T47D (cell line): ENCODE data around the gene CYB561.

Experiments used
- DNase-seq, 2 experiments: peaks; one replicate each; pipeline versions ENCODE4 v3.0.0 to v3.0.0-alpha.2; 2011 to 2012; ENCODE audit warnings: low read depth in 1 of 2, low spot score in 1 of 2
- JUND ChIP-seq: IDR thresholded peaks from 2 replicates; pipeline ENCODE4 v1.6.1; 2012; ENCODE audit warnings: low read depth
- in situ Hi-C: cut with HindIII; loops from 2 replicates; pipeline ENCODE4 v1.10.0; 2016; ENCODE audit warnings: low sequenced_read_pairs, low pct_unique_long_range_greater_than_20kb

The CYB561 gene

GRCh38 chr17:63486317-63487013 lies 40.4 kb upstream of the CYB561 start:
- no peak for TF ChIP-seq JUND
- in situ Hi-C loops, result no loop called here
- no peak for DNase-seq

GRCh38 chr17:63483655-63484575 lies 37.8 kb upstream of the CYB561 start:
- in situ Hi-C loops, result no loop called here
- TF ChIP-seq JUND, result no peak
- DNase-seq, result no peak

DNA sequence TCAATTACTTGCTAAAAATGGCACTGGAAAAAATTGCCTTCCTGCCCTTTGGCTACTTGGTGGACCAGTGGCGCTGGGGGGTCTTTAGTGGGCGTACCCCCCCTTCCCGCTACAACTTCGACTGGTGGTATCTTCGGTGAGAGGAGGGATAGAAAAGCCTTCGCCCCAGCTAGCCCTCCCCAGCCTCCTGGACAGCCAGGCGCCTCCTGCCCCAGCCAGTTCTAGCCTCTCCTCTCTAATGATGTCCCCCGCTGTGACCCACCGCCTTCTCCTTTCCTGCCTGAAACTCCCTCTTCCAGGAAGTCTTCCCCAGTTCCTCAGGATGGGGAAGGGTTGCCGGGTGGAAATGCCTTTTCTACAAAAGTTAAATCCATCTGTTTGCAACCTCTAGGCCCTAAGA lies 36.9 kb upstream of the CYB561 start:
- in situ Hi-C loops, result no loop called here
- TF ChIP-seq JUND, result no peak
- no peak for DNase-seq

- no peak for TF ChIP-seq JUND
- in situ Hi-C loops, result no loop called here
- no peak for DNase-seq
Measured at GRCh38 chr17:63482509-63482908, 36.4 kb upstream of the CYB561 start.

DNA sequence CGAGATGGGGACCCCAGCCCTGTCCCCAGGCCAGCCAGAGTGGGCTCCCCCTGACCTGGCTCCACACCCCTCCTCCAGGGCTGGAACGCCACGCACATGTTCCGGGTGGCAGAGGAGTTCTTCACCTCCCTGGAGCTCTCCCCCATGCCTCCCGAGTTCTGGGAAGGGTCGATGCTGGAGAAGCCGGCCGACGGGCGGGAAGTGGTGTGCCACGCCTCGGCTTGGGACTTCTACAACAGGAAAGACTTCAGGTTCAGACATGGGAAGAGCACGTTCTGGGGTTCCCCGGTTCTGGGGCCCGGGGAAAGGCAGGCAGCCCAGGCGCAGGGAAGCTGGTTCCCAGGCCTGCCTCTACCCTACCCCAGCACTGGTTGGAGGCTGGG lies 35.4 kb upstream of the CYB561 start:
- TF ChIP-seq JUND, result no peak
- in situ Hi-C loops, result no loop called here
- no peak for DNase-seq

GRCh38 chr17:63480826-63481487 lies 34.9 kb upstream of the CYB561 start:
- in situ Hi-C loops, result no loop called here
- no peak for DNase-seq
- no peak for TF ChIP-seq JUND

DNA sequence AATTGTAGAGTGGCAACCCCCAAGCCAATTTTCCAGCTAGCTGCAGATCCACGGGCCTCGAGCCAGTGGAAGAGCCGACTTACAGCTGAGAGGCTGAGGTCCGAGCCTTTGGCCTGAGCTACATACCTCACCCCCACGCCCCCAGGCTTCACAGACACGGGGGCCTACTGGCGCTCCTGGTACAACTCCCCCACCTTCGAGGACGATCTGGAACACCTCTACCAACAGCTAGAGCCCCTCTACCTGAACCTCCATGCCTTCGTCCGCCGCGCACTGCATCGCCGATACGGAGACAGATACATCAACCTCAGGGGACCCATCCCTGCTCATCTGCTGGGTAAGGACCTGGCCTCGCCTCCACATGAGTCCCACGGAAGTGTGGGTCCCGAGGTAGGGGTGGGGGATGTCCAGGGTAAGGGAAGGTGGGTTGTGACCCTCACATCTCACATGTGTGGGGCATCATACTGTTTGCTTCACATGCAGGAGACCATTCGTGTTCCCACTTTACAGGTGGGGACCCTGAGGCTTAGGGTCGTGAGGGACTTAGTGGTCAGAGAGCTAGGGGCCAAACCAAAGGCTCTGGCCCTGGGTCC lies 34.2 kb upstream of the CYB561 start:
- in situ Hi-C loops, result no loop called here
- no peak for DNase-seq
- no peak for TF ChIP-seq JUND

GRCh38 chr17:63479495-63480184 lies 33.5 kb upstream of the CYB561 start:
- no peak for TF ChIP-seq JUND
- no peak for DNase-seq
- in situ Hi-C loops, result no loop called here

- no peak for TF ChIP-seq JUND
- in situ Hi-C loops, result no loop called here
- DNase-seq, result peak; percentile 93 to 98
Measured at GRCh38 chr17:63478814-63479494, 32.8 kb upstream of the CYB561 start.

DNA sequence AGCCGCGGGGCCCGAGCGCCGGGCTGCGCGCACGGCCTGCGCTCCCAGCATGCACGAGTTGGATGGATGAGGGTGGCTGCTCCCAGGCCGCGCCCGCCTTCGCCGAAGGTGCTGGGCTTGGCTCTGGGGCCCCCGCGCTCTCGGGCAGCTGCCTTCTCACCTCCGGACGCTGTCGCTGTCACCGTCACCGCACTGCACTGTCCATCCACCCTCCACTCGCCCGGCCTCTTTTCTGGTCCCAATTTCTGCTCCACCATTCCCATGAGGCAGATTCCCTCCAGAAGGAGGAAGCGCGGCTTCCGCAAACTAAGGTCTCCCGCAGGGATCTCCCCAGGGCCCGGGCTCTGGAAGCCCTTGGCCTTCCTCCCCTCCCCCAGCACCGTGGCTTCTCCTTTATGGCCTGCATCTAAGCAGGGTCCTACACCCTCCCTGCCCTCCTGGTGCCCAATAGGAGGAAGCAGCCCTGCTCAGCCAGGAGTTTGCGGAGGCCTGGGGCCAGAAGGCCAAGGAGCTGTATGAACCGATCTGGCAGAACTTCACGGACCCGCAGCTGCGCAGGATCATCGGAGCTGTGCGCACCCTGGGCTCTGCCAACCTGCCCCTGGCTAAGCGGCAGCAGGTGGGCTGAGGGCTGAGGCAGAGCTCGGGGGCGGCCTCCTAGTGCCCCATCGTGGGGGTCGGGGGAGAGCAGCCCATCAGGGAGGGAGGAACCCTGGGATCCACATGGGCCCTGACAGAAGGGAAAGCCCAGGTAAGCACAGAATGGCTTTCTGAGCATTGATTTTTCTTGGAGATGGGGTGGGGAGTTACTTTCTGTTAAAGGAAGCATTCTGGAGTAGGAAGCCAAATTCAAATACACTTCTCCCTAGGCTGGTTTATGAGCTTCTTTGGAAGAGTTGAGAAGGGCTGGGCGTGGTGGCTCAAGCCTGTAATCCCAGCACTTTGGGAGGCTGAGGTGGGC lies 31.7 kb upstream of the CYB561 start:
- peak; percentile 17 to 53 for DNase-seq
- TF ChIP-seq JUND, result no peak
- in situ Hi-C loops, result no loop called here
